NCI-H1105 (cell line): Measurements from ENCODE around the gene PAQR7.

Experiments used
- DNase-seq: peaks from one replicate; lab custom pipeline; 2025; lab: John Stamatoyannopoulos, UW

PAQR7 gene

DNA sequence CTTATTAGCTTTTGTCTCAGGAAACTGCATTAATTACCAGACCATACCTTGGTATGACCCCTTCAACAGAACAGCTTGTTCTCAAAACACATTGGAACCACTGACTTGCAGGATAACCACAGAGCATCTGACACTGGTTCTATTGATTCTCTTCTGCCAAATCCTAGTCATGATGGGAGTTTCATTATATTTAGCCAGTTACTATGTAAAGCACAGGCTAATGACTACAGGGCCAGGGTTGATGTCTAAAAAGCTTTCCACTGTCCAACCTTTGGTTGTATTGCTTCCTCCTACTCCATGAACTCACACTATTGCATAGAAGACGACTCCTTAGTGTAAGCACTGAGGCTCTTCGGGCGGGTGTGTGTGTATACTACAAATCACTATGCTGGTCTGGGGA, 27.0 kb upstream of the PAQR7 start:
- no peak for DNase-seq

- no peak for DNase-seq
These were observed 24.7 kb upstream of the PAQR7 start for GRCh38 chr1:25900219-25900618.

DNA sequence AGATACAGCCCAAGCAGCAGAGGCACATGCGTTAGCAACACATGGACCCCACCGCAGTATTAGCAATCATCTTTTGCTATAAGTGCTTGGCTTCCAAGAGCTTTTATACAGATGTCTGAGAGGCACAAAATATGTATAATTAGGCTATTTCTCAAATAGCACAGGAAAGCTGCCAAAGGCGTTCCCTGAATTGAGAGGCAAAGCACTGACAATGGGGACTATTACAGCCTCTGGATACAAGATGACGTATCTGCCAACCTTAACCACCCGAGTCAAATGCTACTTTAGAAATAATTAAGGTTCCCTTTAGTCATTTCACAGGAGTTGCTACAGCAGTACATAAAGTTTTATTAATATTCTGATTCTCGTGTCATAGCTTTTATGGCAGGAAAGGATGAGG, 24.3 kb upstream of the PAQR7 start:
- DNase-seq: no peak

GRCh38 chr1:25898223-25899015, 22.9 kb upstream of the PAQR7 start:
- DNase-seq: no peak

DNA sequence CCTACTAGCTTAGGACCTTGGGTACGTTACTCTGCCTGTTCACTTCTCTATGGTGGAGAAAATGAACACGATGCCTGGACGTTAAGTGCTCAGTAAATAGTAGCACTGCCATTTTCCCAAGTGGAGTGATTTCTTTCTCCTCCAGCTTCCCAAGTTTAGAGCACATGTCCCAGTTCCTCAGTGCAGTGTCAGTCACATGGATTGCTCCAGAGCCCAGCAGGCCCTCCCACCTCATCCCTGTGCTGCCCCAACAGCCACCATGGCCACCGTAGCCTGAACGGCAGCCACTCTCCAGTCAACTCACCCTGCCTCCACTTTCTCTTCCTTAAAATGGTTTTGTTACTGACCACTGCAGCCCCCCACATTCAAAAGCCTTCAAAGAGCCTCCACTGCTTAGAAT, 22.2 kb upstream of the PAQR7 start:
- no peak for DNase-seq

- DNase-seq: no peak
These were observed 20.8 kb upstream of the PAQR7 start for GRCh38 chr1:25896266-25896665.

DNA sequence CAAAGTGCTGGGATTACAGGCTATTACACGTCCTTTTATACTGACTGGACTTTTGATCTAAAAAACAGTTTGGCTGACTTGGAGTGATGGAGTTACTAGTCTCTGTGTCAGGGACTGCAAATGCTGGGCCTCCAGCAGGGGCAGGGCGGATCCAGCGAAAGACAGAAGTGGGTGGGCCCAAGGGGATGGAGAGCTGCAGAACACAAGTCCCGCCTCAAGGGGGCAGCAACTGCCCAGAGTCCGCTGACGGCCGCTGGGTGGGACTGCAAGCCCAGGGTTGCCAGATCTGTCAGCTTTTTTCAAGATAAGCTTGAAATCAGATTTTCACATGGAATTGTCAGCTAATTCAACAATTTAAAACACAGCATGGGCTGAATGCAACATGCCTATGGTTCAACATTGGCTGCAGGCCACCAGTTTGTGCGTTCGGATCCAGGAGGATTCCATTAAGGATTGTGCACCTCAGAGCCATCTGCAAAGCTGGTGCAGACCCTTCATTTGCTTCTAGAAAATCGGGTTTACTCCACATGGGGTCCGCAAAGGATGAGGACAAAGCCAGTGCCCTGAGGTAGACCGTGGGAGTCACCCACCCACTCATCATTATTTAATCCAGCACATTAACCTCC, 20.0 kb upstream of the PAQR7 start:
- DNase-seq: peak; percentile 68

- DNase-seq: no peak
These were observed 17.6 kb upstream of the PAQR7 start for GRCh38 chr1:25893116-25893515.

DNA sequence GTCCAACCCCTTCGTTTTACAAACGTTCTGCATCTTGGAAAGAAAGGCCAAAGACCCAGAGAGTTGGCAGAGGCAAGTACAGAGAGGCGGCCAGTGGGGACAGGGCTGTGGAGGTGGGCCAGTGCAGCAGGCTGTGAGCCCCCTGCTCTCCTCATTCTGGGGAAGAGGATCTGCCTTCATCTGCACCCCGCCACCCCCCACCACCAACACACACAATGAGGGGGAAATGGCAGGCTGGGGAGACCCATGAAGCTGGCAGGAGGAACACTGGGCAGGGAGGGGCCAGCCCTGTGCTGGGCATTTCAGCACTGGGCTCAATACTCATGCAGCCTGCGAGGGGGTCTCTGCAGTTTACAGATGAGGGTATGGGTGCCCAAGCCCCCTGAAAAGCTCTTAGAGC, 16.1 kb upstream of the PAQR7 start:
- DNase-seq: no peak

DNA sequence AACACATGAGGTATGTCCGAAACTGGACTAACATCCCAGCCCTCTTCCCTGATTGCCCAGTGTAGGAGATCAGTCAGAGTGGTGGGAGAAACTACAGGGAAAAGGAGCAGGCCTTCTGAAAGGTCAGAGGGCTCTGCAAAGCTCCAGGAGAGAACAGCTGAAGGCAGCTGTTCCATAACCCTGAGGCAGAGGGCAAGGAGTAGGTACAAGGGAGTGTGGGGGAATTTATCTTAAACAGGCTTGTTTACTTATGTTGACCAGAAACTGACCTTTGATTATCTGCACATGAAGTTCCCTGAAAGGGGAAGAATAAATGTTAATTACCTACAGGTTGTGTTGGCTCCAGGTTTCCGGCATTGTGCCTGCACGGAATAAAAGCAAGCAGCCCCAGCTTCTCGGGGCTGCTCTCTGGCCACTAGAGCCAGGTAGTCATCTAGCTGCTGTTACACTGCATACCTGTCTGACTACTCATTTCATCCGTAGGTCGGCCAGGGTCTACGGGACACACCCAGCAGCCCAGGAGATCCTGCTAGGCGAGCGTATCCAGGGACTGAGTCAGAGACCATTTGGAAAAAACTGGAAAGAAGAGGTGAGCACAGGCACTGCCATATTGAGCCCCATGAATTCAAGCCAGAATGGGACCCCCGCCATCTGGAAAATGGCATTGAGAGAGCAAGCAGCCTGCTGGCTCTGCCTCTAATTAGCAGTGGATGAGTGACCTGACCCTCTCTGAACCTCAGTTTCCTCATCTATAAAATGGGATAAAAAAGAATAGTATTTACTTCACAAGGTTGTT, 14.9 kb upstream of the PAQR7 start:
- DNase-seq: no peak

DNA sequence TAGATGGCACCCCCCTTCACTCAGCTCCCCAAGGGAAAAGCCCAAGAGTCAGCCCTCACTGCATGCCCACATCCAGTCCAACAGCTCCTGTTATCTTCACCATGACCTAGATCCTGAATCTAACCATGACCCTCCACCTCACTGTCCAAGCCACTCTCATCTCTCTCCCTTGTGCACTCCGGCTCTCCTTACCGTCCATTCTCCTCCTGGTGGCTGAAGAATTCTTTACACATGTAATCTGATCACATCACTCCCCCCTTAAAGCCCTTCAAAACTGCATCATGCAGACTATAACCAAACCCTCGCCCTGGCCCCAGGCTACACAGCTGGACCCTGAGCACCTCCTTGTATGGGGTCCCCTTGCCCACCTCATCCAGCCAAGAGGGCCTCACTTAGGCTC, 14.0 kb upstream of the PAQR7 start:
- no peak for DNase-seq

GRCh38 chr1:25888426-25888987, 13.0 kb upstream of the PAQR7 start:
- no peak for DNase-seq

GRCh38 chr1:25885602-25886001, 10.1 kb upstream of the PAQR7 start:
- no peak for DNase-seq

- DNase-seq: no peak
These were observed 5.8 kb upstream of the PAQR7 start for GRCh38 chr1:25881266-25881665.

GRCh38 chr1:25880518-25880917, 5.0 kb upstream of the PAQR7 start:
- DNase-seq: no peak

GRCh38 chr1:25879675-25880074, 4.2 kb upstream of the PAQR7 start:
- DNase-seq: no peak

- DNase-seq: no peak
These were observed 3.2 kb upstream of the PAQR7 start for GRCh38 chr1:25878690-25879089.

DNA sequence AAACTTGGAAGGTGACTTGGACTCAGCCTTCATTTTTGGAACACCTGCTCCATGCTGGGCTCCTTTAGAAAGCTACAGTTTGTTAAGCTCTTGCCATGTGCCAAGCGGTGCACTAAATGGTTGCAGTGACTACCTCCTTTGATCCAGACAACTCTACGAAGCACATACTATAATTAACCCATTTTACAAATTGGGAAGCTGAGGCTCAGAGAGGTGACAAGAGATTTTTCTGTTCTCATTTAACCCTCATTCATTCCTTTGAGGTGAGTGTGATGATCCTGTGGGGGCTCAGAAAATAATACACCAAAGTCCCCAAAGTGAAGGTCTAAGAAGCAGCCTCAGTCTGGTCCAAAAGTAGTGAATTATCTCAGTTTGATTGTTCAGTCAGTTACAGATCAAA, 1.6 kb upstream of the PAQR7 start:
- no peak for DNase-seq

DNA sequence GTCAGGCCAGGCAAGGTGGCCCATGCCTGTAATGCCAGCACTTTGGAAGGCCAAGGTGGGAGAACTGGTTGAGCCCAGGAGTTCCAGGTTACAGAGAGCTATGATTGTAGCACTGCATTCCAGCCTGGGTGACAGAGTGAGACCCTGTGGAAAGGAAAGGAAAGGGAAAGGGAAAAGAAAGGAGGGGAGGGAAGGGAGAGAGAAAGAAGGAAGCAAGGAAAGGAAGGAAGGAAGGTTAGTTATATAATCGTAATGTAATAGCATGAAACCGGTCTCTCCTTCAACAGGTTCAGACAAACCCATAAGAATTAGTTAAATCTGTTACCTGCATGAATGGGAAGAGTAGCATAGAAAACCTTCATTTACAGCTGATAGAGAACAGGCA, 1.2 kb upstream of the PAQR7 start:
- DNase-seq: no peak

DNA sequence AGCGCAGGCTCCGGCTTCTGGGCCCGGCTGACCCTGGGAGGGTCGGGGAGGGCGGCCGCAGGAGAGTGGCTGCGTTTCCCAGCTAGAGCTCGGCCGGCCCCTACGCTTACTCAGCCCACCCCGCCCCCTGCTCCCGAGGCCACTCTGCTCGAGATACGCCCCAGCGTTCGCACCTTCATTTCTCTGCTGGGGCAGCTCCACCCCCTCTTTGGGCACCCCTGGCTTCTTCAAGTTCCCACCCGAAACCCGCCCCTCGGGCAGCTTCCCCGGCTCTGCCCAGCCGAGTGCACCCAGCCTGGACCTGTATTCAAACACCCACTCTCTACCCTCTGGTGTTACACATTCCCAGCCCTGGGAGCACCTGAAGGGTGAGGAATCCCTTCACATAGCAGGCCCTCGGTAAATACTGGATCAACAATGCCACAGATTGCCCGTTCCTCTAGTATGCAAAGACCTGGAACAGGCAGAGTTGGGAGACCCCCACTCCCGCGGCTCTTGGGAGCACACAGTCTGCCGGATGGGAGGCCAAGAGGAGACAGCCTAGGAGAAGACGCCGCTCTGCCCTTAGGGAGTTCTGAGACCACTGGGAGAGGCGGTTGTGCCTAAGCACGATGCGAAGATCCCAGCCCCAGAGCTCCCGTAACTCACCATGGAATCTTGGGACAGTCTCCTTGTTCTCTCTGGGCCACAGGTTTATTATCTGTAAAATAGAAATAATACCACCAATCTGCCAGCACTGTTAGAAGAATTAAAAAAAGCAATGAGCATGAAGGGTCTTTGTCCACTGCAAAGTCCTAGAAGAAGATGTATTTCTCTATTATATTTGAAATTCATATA, 566 bp upstream of the PAQR7 start:
- DNase-seq: no peak

DNA sequence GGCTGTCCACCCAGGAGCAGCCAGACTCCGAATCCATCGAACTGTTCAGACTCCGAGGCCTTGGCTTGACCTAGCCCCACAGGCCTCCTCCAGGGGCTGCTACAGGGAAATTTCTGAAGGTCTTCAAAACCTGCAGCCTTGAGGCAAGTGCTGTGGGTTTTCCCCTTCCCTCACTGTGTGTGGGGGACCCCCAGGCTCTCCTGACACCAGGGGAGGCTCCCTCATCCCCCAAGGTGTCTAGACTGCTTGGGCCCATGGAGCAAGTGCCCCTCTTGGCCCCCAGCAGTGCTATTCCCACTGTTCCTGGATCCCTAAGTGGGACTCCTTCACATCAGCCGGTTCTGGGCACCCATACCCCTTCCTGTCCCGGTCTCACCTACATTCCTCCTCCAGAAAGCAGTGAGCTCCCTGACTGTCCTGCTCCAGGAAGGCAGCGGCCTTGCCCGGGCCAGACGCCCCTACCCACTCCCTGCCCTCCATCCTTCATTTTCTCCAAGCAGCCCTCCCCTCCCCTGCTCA, 814 bp downstream of the PAQR7 start:
- DNase-seq: no peak

GRCh38 chr1:25874209-25874608, 1.3 kb downstream of the PAQR7 start:
- no peak for DNase-seq
